Measurements from ENCODE around the gene CNBD2. TPM values are rescaled to one million over a fixed set of nuclear protein-coding genes. Genes with fewer than 3 reads are reported as not detected.
"Not testable (repeated sequence)": the region's sequence is repeated elsewhere in the genome, so short reads cannot be mapped to it uniquely, and the experiment has no call there.

CNBD2 gene
- total RNA-seq, 1 donor from 2014 or later = 2.7 TPM

DNA sequence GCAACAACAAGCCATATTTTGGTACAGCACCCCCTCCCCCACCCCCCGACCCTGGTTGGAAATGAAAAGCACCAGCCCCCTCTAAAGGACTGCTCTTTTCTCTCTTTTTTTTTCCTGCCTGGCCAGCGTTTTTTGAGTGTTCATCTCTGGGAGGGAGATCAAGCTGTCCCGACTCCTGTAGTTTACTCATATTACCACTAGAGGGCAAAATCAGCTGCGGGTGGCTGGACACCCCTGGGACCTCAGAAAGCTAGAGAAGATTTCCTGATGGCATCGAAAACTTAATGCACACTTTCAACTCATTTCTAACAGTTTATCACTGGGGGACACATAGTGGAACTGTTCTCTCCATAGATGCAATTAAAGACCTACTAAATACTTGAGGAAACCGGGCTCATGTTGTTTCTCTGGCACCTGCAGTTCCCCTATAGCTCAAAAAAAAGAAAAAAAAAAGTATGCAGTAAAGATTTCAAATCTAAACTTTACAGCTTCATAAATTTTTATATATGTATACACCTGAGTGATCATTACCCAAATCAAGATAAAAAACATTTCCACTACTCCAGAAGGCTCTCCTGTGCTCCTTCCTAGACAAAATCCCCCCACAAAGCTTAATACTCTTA, 24.4 kb downstream of the CNBD2 start:
- Histone ChIP-seq H3K9me3 (no peaks in the 10 kb centered on the region), H3K4me1 (no peaks in the 10 kb centered on the region), H3K4me3 (no peak overlapping the region), H3K36me3 (no peaks in the 10 kb centered on the region), H3K27me3 (no peaks in the 10 kb centered on the region), H3K27ac (no peak overlapping the region)
- intact Hi-C loops (cut with DNase I) = no loop called here
- TF ChIP-seq POLR2A (IDR thresholded peaks at IDR 0.05) = no peak
- TF ChIP-seq, protein P1, sequence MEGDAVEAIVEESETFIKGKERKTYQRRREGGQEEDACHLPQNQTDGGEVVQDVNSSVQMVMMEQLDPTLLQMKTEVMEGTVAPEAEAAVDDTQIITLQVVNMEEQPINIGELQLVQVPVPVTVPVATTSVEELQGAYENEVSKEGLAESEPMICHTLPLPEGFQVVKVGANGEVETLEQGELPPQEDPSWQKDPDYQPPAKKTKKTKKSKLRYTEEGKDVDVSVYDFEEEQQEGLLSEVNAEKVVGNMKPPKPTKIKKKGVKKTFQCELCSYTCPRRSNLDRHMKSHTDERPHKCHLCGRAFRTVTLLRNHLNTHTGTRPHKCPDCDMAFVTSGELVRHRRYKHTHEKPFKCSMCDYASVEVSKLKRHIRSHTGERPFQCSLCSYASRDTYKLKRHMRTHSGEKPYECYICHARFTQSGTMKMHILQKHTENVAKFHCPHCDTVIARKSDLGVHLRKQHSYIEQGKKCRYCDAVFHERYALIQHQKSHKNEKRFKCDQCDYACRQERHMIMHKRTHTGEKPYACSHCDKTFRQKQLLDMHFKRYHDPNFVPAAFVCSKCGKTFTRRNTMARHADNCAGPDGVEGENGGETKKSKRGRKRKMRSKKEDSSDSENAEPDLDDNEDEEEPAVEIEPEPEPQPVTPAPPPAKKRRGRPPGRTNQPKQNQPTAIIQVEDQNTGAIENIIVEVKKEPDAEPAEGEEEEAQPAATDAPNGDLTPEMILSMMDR (IDR thresholded peaks at IDR 0.05) = peak; percentile 49 to 87 (median 64)
- TF ChIP-seq POLR2AphosphoS5 (IDR thresholded peaks at IDR 0.05; ENCODE audit: insufficient read depth in 1 of 2, low read depth in 1 of 2) = no peak
- no peak for DNase-seq (ENCODE audit: extremely low spot score in 2 of 2)

DNA sequence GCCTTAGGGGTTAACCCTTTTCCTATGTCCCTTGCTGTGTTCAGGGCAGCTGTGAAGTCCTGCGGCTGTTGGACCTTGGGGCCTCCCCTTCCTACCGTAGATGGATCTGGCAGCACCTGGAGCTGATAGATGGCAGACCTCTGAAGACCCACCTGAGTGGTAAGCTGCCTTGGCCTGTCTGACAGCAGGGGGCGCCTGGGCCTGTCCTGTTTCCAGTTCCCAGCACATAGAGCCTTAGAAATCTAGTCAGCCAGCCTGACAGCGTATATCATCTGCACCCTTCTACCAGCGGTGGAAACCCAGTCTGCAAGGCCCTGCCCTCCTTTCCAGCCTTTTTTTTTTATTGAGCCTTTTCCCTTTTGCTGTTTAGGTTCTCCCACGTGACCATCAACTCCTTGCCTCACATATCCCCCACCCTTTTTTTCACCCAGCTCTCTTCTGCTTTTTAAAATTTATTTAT, 26.6 kb downstream of the CNBD2 start:
- intact Hi-C loops (cut with DNase I) = loop anchor here (2.0 kb wide), 1 partner anchor 144 kb away; no protein-coding TSS in a partner anchor
- Histone ChIP-seq H3K27ac (no peak overlapping the region), H3K4me1 (no peaks in the 10 kb centered on the region), H3K4me3 (no peak overlapping the region), H3K36me3 (no peaks in the 10 kb centered on the region), H3K27me3 (no peaks in the 10 kb centered on the region), H3K9me3 (no peaks in the 10 kb centered on the region)
- TF ChIP-seq POLR2AphosphoS5 (IDR thresholded peaks at IDR 0.05; ENCODE audit: insufficient read depth in 1 of 2, low read depth in 1 of 2) (no peak), POLR2A (IDR thresholded peaks at IDR 0.05) (no peak)
- TF ChIP-seq, protein P1 (IDR thresholded peaks at IDR 0.05) = peak; percentile 58 to 93 (median 85)
- DNase-seq (ENCODE audit: extremely low spot score in 2 of 2) = no peak

DNA sequence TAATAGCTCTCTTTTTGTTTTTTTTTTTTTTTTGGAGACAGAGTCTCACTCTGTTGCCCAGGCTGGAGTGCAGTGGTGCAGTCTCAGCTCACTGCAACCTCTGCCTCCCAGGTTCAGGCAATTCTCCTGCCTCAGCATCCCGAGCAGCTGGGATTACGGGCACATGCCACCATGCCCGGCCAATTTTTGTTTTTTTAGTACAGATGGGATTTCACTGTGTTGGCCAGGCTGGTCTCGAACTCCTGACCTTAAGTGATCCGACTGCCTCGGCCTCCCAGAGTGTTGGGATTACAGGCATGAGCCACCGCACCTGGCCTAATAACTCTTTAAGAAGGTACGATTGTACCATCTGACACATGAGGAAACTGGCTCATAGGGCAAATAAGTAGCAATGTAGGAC, 28.1 kb downstream of the CNBD2 start:
- H3K4me3 ChIP-seq; H3K27me3 ChIP-seq; intact Hi-C loops (cut with DNase I); H3K9me3 ChIP-seq; H3K27ac ChIP-seq; H3K4me1 ChIP-seq; H3K36me3 ChIP-seq; DNase-seq (ENCODE audit: extremely low spot score in 2 of 2): not testable (repeated sequence)

DNA sequence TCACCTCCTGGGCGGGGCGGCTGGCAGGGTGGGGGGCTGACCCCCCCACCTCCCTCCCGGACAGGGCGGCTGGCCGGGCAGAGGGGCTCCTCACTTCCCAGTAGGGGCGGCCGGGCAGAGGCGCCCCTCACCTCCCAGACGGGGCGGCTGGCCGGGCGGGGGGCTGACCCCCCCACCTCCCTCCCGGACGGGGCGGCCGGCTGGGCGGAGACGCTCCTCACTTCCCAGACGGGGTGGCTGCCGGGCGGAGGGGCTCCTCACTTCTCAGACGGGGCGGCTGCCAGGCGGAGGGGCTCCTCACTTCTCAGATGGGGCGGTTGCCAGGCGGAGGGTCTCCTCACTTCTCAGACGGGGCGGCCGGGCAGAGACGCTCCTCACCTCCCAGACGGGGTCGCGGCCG, 32.9 kb downstream of the CNBD2 start:
- H3K9me3 ChIP-seq; H3K4me3 ChIP-seq; DNase-seq (ENCODE audit: extremely low spot score in 2 of 2); H3K36me3 ChIP-seq; H3K4me1 ChIP-seq; intact Hi-C loops (cut with DNase I); H3K27me3 ChIP-seq; H3K27ac ChIP-seq: not testable (repeated sequence)

DNA sequence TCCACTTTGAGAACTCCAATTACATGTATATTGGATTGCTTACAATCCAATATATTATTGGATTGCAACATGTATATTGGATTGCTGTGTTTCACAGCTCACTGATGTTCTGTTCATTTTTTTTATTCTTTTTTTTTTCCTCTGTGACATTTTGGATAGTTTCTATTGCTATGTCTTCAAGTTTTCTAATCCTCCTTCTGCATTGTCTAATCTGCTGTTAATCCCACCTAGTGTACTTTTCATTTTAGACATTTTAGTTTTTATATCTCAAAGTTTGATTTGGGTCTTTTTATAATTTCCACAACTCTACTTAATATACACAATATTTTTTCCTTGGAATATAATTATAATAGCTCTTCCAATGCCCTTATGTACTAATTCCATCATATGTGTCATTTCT, 34.5 kb downstream of the CNBD2 start:
- no peak for DNase-seq (ENCODE audit: extremely low spot score in 2 of 2)
- Histone ChIP-seq H3K27ac (no peak overlapping the region), H3K27me3 (no peaks in the 10 kb centered on the region), H3K4me3 (no peak overlapping the region), H3K9me3 (no peaks in the 10 kb centered on the region), H3K36me3 (no peaks in the 10 kb centered on the region), H3K4me1 (no peaks in the 10 kb centered on the region)
- intact Hi-C loops (cut with DNase I) = no loop called here
- TF ChIP-seq POLR2A (IDR thresholded peaks at IDR 0.05) = no peak
- TF ChIP-seq, protein P1 (IDR thresholded peaks at IDR 0.05) = no peak
- no peak for TF ChIP-seq POLR2AphosphoS5 (IDR thresholded peaks at IDR 0.05; ENCODE audit: insufficient read depth in 1 of 2, low read depth in 1 of 2)

DNA sequence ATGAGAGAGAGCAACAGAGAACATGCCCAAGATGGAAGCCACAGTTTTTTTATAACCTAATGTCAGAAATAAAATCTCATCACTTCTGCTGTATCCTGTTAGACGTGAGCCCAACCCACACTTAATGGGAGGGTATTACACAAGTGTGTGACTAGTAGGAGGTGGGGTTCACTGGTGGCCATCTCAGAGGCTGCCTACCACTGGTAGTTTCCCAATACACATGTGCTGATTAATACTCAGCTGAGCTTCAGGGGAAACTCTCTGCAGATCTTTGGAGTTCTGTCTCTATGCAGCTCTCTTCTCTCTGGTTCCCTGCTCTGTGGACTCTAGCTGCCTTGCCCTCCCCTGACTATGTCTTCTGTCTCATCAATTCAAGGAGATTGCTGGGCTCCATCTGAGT, 35.7 kb downstream of the CNBD2 start:
- Histone ChIP-seq H3K4me1 (no peaks in the 10 kb centered on the region), H3K9me3 (no peaks in the 10 kb centered on the region), H3K4me3 (no peak overlapping the region), H3K27me3 (no peaks in the 10 kb centered on the region), H3K27ac (no peak overlapping the region), H3K36me3 (no peaks in the 10 kb centered on the region)
- intact Hi-C loops (cut with DNase I) = no loop called here
- TF ChIP-seq POLR2A (IDR thresholded peaks at IDR 0.05) (no peak), POLR2AphosphoS5 (IDR thresholded peaks at IDR 0.05; ENCODE audit: insufficient read depth in 1 of 2, low read depth in 1 of 2) (no peak)
- no peak for DNase-seq (ENCODE audit: extremely low spot score in 2 of 2)

Measured in vagina (tissue), 2 donors.